HG02885 (cell line): ENCODE results near the gene FKBP9.
A peak's percentile ranks its signal among the peaks of the same experiment; 100 is the strongest.

Source experiments
- ATAC-seq: cut with Tn5 transposase; IDR thresholded peaks from one replicate; pipeline ENCODE4 v1.9.1; 2021; ENCODE audit warnings: mild to moderate bottlenecking; ENCODE audit not compliant: unreplicated experiment, poor library complexity

The FKBP9 gene

GRCh38 chr7:33050535-33051318 is 93.5 kb downstream of the FKBP9 start:
- ATAC-seq, result peak; percentile 61

- ATAC-seq, result no peak
These were observed 96.5 kb downstream of the FKBP9 start for GRCh38 chr7:33053721-33054120.

GRCh38 chr7:33054261-33054964 is 97.2 kb downstream of the FKBP9 start:
- ATAC-seq, result no peak

GRCh38 chr7:33055158-33055557 is 97.9 kb downstream of the FKBP9 start:
- ATAC-seq, result no peak
